NB4 (cell line): Measurements from ENCODE around the gene LYST.

ENCODE experiments used
- DNase-seq: peaks from one replicate; pipeline ENCODE4 v3.0.0; 2010; ENCODE audit warnings: low read depth
- H3K4me3 ChIP-seq: one replicate; pipeline ENCODE4 v1.5.1; 2011; ENCODE audit warnings: mild to moderate bottlenecking, low read depth, low read length, moderate library complexity
- CTCF ChIP-seq: IDR thresholded peaks from one replicate; pipeline ENCODE4 v1.5.1; 2012; ENCODE audit warnings: low read depth, low read length
- MAX ChIP-seq: IDR thresholded peaks from 2 replicates; pipeline ENCODE4 v1.6.1; 2011; ENCODE audit warnings: low read depth, low read length
- MYC ChIP-seq: IDR thresholded peaks from 2 replicates; pipeline ENCODE4 v1.6.1; 2011; ENCODE audit warnings: low read depth, low read length
- POLR2A ChIP-seq: IDR thresholded peaks from 2 replicates; pipeline ENCODE4 v1.6.1; 2011; ENCODE audit warnings: mild to moderate bottlenecking; ENCODE audit not compliant: insufficient read length; ENCODE audit errors: extremely low read depth

LYST gene

GRCh38 chr1:235739631-235740030, 127.1 kb downstream of the LYST start:
- no peak overlapping the region for H3K4me3 ChIP-seq
- TF ChIP-seq MYC, result no peak
- no peak for TF ChIP-seq MAX
- TF ChIP-seq CTCF, result no peak
- TF ChIP-seq POLR2A, result no peak
- DNase-seq, result no peak

- TF ChIP-seq POLR2A (no peak), CTCF (no peak), MYC (no peak)
- H3K4me3 ChIP-seq, result no peak overlapping the region
- DNase-seq, result no peak
Observed at GRCh38 chr1:235739124-235739523, 127.6 kb downstream of the LYST start.

- no peak overlapping the region for H3K4me3 ChIP-seq
- DNase-seq, result no peak
- no peak for TF ChIP-seq POLR2A
Observed at GRCh38 chr1:235737751-235738150, 129.0 kb downstream of the LYST start.

GRCh38 chr1:235736263-235736662, 130.4 kb downstream of the LYST start:
- TF ChIP-seq MYC, result no peak
- TF ChIP-seq POLR2A, result no peak
- no peak for TF ChIP-seq CTCF
- TF ChIP-seq MAX, result no peak
- H3K4me3 ChIP-seq, result no peak overlapping the region
- no peak for DNase-seq

GRCh38 chr1:235735621-235736020, 131.1 kb downstream of the LYST start:
- no peak for TF ChIP-seq POLR2A
- no peak for DNase-seq
- no peak overlapping the region for H3K4me3 ChIP-seq

- no peak for TF ChIP-seq CTCF
- TF ChIP-seq MAX, result no peak
- no peak for TF ChIP-seq MYC
- no peak for TF ChIP-seq POLR2A
- no peak overlapping the region for H3K4me3 ChIP-seq
- DNase-seq, result no peak
Observed at GRCh38 chr1:235734335-235734734, 132.4 kb downstream of the LYST start.

GRCh38 chr1:235730007-235730406, 136.7 kb downstream of the LYST start:
- TF ChIP-seq MYC (no peak), CTCF (no peak), POLR2A (no peak), MAX (no peak)

More at GRCh38 chr1:235730007-235730406, 136.7 kb downstream of the LYST start:
- no peak for DNase-seq
- H3K4me3 ChIP-seq, result no peak overlapping the region
